ENCODE data around the gene CAPS2.

The CAPS2 gene

DNA sequence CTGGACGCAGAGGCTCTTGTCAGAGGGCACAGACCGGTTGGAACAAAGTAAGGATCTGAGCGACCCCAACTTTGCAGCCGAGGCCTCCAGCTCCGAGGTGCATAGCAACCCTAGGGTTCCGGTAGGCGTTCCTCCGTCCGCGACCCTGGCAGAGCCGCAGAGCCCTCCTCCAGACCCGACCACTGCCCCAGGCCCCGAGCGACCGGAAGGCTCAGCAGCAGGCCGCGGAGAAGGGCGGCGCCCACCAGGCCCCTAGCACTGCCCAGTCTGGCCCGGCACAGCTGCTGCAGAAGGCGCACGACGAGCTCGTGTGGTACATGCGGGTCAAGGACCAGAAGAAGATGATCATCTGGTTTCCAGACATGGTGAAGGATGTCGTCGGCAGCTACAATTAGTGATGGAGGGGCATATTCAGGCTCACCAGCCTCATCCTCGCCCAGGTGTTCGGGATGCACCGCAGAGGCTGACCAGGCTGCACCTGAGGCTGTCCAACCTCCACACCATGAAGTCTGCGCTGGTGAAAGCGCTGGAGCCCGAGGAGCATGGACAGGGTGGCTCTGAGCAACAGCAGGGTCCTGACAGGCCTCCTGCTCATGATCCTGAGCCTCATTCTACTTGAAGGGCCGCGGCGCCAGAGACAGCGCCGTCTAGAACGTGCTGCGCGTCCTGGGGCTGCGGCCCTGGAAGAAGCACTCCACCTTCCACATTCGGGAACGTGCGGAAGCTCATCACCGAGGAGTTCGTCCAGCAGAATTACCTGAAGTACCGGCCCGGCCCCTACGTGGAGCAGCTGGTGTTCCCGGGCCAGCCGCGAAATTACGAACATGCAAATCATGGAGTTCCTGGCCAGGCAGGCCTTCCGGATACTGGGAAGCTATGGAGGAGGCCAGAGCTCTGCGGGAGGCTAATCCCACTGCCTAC, 24.5 kb downstream of the CAPS2 start:
- DNase-seq (ENCODE audit: low read depth in 2 of 2), result no peak

GRCh38 chr12:75302781-75303180, 27.3 kb downstream of the CAPS2 start:
- no peak for DNase-seq (ENCODE audit: low read depth in 2 of 2)

DNA sequence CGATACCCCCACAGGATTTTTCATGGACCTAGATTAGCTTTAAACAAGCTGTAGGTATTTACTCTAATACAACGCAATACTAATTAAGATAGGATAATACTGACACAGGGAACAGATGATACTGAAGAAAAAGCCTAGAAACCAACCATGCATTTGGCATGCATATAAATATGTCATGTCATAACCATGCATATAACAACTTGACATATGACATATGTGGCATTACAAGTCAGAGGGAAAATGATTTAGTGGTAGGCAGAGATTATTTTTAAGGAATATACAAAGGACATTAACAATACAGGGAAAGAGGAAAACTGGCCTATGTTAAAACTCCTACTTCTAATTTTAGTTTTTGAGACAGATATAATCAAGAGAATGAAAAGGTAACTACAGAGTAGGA, 27.9 kb downstream of the CAPS2 start:
- no peak for DNase-seq (ENCODE audit: low read depth in 2 of 2)

DNA sequence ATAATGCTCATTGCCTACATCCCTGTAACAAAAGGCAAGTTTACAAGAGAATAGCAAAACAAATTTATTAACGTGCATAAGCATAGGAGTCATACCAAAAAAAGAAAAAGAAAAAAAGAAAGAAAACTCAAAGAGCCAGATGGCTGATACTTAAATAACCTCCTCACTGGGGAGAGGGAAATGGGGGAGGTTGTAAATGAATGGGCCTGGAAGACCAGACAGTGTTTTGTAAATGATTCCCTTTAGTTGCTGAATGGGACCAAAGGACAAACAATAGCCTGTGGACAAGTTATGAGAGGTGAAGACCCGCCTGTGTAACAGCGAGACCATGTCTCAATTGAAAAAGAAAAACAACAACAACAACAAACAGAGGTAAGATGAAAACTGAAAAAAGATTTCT, 35.3 kb downstream of the CAPS2 start:
- no peak for DNase-seq (ENCODE audit: low read depth in 2 of 2)

GRCh38 chr12:75294336-75294735, 35.8 kb downstream of the CAPS2 start:
- no peak for DNase-seq (ENCODE audit: low read depth in 2 of 2)

GRCh38 chr12:75291014-75291413, 39.1 kb downstream of the CAPS2 start:
- no peak for DNase-seq (ENCODE audit: low read depth in 2 of 2)

DNA sequence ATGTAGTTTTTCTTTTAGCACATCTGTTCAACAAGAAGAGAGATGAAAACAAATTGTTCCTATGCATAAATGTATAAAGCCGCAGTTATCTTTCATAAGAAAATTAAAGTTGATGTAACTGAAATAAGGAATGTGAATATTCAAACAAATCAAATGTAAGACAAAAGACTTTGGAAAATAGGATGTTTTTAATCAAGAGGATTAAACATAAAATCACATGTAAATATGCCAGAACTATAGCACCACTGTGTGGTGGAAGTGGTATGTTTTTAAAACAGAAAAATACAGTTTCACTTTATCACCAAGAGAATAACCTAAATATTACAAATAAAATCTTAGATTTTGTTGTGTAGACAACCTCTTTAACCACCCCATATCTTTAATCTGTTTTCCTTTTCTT, 40.4 kb downstream of the CAPS2 start:
- no peak for DNase-seq (ENCODE audit: low read depth in 2 of 2)

GRCh38 chr12:75288860-75289259, 41.3 kb downstream of the CAPS2 start:
- DNase-seq (ENCODE audit: low read depth in 2 of 2), result no peak

DNA sequence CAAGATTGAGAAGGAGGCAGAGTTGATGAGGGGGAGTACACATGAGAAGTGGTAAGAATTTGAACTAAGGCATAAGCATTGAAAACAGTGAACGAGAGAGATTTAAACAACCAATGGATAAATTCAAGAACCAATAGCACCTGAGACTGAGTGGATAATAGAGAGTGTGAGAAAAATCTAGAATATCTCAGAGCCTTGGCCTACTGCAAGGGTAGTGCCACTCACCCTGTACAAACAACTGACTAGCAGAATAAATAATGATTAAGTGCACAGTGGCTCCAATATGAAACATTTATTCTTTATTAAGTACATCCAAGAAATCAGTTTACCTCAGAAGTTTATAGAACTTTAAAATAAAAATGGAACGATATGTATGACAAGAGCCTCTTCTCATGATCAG, 54.4 kb downstream of the CAPS2 start:
- no peak for DNase-seq (ENCODE audit: low read depth in 2 of 2)

DNA sequence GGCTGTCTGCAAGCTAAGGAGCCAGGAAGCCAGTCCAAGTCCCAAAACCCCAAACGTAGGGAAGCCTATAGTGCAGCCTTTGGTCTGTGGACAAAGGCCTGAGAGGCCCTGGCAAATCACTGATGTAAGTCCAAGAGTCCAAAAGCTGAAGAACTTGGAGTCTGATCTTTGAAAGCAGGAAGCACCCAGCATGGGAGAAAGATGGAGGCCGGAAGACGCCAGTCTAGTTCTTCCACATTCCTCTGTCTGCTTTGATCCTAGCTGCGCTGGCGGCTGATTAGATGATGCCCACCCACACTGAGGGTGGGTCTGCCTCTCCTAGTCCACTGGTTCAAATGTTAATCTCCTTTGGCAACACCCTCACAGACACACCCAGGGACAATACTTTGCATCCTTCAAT, 58.5 kb downstream of the CAPS2 start:
- no peak for DNase-seq (ENCODE audit: low read depth in 2 of 2)

DNA sequence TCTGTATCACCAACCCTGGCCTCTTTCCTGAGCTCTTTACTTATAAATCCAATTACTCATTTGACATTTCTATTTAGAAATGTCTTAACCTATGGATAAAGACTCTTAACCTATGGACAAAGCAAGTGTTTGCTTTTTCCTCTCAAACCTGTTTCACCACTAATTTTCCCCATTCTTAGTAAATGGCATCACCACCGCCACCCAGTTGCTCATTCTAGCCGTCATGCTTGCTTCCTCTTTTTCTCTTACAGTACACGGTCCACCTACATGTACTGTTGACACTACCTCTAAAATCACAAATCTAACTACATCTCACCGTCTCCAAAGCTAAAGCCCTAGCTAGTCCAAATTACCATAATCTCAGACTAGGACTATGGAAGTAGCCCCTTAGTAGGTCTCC, 60.0 kb downstream of the CAPS2 start:
- DNase-seq (ENCODE audit: low read depth in 2 of 2), result no peak

GRCh38 chr12:75269209-75269608, 60.9 kb downstream of the CAPS2 start:
- no peak for DNase-seq (ENCODE audit: low read depth in 2 of 2)

GRCh38 chr12:75260316-75260715, 69.8 kb downstream of the CAPS2 start:
- no peak for DNase-seq (ENCODE audit: low read depth in 2 of 2)

DNA sequence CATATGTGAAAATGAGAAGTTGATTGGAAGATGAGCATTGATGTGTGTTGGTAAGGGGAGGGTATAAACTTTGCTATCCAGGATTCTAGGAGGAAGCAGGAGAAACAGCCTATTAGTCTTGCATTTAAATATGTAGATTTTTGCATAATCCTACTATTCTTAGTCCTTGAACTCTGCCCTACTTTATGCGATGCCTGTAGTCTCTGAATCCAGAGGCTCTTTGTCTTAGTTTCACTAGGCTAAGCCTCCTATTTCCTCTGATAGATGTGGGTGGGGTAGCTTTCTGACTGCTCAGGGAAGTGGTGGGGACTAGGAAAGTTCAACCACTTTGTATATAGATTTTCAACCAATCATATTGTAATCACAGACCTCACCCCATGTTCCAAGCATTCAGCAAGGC, 71.0 kb downstream of the CAPS2 start:
- no peak for DNase-seq (ENCODE audit: low read depth in 2 of 2)

- DNase-seq (ENCODE audit: low read depth in 2 of 2), result no peak
Measured at GRCh38 chr12:75257510-75257909, 72.6 kb downstream of the CAPS2 start.

DNA sequence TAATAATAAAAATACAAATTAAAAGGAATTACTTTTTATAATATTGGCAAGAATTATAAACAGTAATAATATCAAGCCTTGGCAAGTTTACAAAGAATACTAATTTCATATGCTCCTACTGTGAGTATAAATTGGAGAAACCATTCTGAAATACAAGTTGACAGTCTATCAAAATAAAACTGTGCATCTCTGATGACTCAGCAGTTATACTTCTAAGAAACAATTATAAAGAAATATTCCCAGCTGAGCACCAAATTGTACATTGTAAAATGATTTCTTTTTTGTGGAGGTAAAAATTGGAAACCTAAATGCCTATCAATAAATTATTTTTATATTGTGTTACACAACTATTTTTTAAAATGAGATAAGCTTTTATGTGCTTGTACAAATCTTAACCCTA, 85.0 kb downstream of the CAPS2 start:
- no peak for DNase-seq (ENCODE audit: low read depth in 2 of 2)

- DNase-seq (ENCODE audit: low read depth in 2 of 2), result no peak
Measured at GRCh38 chr12:75239987-75240386, 90.1 kb downstream of the CAPS2 start.

GRCh38 chr12:75236206-75236605, 93.9 kb downstream of the CAPS2 start:
- DNase-seq (ENCODE audit: low read depth in 2 of 2), result no peak

GRCh38 chr12:75227132-75227531, 103.0 kb downstream of the CAPS2 start:
- no peak for DNase-seq (ENCODE audit: low read depth in 2 of 2)
